SH-SY5Y (cell line): Measurements from ENCODE around the gene MAP2K3.

ENCODE experiments used
- GATA2 ChIP-seq: IDR thresholded peaks from 2 replicates; pipeline ENCODE4 v1.6.1; 2011; ENCODE audit warnings: mild to moderate bottlenecking, low read depth, low read length
- GATA3 ChIP-seq: IDR thresholded peaks from 2 replicates; pipeline ENCODE4 v1.6.1; 2011; ENCODE audit warnings: low read depth, mild to moderate bottlenecking, low read length, moderate library complexity

Gene MAP2K3

GRCh38 chr17:21249086-21249795, 35.3 kb upstream of the MAP2K3 start:
- TF ChIP-seq GATA3 (no peak), GATA2 (no peak)

DNA sequence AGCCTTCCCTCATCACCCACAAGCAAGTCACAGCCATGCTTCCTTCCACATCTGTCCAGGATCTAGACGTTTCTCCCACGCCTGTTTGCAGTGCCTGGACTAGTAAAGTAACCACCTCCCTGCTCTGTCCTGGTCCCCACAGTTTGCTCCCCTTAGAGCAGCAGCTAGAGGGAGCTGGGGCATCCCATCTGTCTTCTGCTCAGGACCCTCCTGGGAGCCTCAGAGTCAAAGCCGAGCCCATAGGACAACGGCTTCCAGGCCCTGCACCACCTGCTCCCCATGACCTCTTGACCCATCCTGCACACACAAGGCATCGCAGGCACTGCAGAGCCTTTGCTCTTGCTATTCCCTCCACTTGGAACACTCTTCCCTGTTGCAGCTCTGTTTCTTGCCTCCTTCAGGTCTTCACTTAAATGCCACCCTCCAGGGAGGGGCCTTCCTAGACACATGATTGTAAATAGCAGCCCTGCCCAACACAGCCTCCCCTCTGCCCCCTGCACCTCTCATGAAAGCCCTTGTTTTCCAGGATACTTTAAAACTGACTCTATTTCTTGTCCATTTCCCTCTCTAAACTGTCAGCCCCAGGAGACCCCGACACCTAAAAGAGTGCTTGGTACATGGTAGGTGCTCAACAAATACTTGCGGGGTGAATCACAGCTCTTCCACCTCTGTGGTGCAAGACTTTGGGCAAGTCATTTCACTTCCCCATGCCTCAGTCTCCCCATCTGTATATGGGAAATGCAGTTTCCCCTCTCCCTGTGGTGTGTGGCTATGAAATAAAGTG, 34.4 kb upstream of the MAP2K3 start:
- no peak for TF ChIP-seq GATA2
- no peak for TF ChIP-seq GATA3

DNA sequence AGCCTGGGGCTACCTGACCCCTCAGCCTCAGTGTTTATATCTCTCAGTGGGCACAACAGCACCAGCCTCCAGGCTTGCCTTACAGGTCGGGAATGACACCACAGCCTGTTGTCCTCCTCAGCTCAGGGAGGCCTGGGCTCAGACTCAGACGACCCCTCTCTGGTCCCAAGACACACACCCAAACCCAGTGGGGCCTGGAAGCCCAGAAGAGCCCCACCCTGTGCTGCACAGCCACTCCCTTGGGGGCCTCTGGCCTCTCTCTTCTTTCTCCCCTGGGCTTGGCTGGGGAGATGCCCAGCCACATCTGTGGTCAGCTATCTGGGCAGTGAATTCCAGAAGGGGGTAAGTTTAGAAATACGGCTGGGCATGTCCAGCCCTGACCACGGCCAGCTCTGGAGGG, 33.7 kb upstream of the MAP2K3 start:
- TF ChIP-seq GATA2, result no peak
- TF ChIP-seq GATA3, result no peak

GRCh38 chr17:21251337-21252010, 33.0 kb upstream of the MAP2K3 start:
- TF ChIP-seq GATA2 (no peak), GATA3 (no peak)

GRCh38 chr17:21252289-21252795, 32.2 kb upstream of the MAP2K3 start:
- no peak for TF ChIP-seq GATA3
- TF ChIP-seq GATA2, result no peak

- TF ChIP-seq GATA2, result no peak
- TF ChIP-seq GATA3, result no peak
Measured at GRCh38 chr17:21252796-21253645, 31.5 kb upstream of the MAP2K3 start, which contains the start of gene NATD1. NATD1 (minus strand) TSS chr17:21253410; CDS start chr17:21253264, 146 bp downstream.

DNA sequence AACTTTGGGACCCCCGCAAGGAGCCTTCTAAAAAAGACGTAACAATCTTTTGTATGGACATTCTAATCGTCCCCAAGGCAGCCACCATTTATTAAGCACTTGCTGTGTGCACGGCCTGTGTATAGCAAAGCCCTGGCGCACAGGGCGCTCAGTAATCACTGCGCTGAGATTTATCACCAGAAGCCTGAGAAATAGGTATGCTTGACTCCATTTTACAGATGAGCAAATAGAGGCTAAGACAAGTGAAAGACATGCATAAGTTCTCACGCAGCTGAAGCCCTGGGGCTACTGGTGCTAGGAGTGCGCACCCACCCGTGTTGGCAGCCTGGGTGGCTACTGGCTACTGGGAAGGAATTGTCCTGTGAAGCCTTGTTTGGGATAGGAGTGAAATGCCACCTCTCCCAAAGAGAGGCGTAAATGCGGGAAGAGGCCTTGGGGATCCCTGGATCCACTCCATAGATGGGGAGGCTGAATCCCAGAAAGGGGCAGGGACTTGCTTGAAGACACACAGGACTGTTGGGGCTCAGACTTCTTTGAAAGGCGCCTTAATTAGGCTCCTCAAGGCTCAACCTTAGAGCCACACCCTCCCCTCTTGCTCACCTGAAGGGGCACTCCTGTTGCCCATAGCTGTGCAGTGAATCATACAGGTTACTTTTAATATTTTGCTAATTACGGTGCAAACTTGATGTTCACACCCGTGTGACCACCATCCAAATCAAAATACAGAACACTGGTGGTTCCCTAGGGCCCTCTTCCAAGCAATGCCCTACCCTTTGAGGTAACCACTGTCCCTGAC, 30.7 kb upstream of the MAP2K3 start:
- TF ChIP-seq GATA3 (no peak), GATA2 (no peak)

- TF ChIP-seq GATA3, result no peak
- TF ChIP-seq GATA2, result no peak
Measured at GRCh38 chr17:21258593-21258992, 25.9 kb upstream of the MAP2K3 start.

- no peak for TF ChIP-seq GATA2
- no peak for TF ChIP-seq GATA3
Measured at GRCh38 chr17:21262259-21262993, 22.1 kb upstream of the MAP2K3 start.

DNA sequence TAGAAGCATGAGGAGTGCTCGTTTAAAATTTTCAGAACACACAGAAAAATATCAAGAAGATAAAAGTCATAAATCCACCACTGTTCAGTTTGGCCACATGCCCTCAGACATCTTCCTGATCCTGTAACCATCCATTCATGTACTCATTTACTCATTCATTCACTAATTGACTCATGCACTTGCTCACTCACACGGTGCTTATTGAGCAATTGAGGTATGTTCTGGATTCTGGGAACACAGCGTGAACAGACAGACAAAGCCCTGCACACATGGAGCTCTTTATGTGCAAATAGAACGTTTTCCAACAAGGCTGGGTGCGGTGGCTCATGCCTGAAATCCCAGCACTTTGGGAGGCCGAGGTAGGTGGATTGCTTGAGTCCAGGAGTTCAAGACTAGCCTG, 21.1 kb upstream of the MAP2K3 start:
- no peak for TF ChIP-seq GATA3
- no peak for TF ChIP-seq GATA2

DNA sequence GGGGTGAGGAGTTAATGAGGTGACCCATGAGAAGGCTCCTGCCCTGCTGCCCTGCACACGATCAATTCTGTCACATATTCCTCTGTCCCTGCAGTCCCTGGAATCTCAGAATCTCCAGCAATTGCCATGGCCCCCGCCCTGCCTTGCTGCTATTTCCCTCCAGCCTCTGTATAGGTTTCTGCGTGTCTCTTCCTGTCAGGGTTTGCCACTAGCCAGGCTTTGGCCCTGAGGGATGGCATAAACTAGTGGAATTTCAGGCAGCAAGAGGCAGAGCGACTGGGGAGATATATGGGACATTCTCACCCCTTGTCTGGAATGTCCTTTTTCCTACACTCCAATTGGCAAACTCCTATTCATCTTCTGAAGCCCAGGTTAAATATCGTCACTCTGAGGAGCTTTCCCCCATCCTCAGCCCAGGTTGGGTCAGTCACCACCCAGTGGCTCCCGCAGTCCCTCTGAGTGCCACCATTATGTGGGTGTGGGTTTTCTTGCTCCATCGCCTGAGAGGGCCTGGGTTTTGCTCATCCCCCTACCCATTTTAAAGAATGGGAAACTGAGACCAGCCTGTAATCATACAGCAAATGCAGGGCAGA, 15.8 kb upstream of the MAP2K3 start:
- TF ChIP-seq GATA3 (no peak), GATA2 (no peak)

- TF ChIP-seq GATA3 (no peak), GATA2 (no peak)
Measured at GRCh38 chr17:21269394-21269793, 15.1 kb upstream of the MAP2K3 start.
